Natural killer cell (primary cell): ENCODE results near the gene IL37. TPM values are rescaled to one million over a fixed set of nuclear protein-coding genes. Genes with fewer than 3 reads are reported as not detected.

Experiments
- ATAC-seq, 3 donors: fragments of 150-1000 bp in 2 of 3; fragments of 200-7000 bp in 1 of 3; cut with Tn5 transposase; 1 replicate in 1 of 3; 2 replicates in 2 of 3; pipeline ENCODE4 v1.10.0; 2021; ENCODE audit warnings: mild to moderate bottlenecking in 2 of 3, moderate library complexity in 2 of 3
- DNase-seq, 2 donors: peaks; one replicate each; pipeline versions ENCODE4 v3.0.0 to v3.0.0-alpha.2; 2013 to 2021; ENCODE audit warnings: mixed read lengths in 1 of 2
- H3K27ac ChIP-seq: one replicate; pipeline ENCODE4 v1.5.1; 2013; ENCODE audit warnings: mild to moderate bottlenecking, low read length
- H3K27me3 ChIP-seq: one replicate; pipeline ENCODE4 v1.6.1; 2013; ENCODE audit warnings: low read length; ENCODE audit not compliant: control insufficient read depth, insufficient read depth
- H3K36me3 ChIP-seq: one replicate; pipeline ENCODE4 v1.6.1; 2013; ENCODE audit warnings: low read length; ENCODE audit not compliant: control insufficient read depth, insufficient read depth
- H3K4me1 ChIP-seq: one replicate; pipeline ENCODE4 v1.6.1; 2013; ENCODE audit warnings: low read length; ENCODE audit not compliant: control insufficient read depth, insufficient read depth
- H3K4me3 ChIP-seq: one replicate; pipeline ENCODE4 v1.5.1; 2013; ENCODE audit warnings: low read length
- H3K9me3 ChIP-seq: one replicate; pipeline ENCODE4 v1.6.1; 2013; ENCODE audit warnings: low read length; ENCODE audit not compliant: control insufficient read depth, insufficient read depth
- H3K27ac Mint-ChIP-seq, 2 donors: one replicate each; pipeline ENCODE4 v1.8.0; 2022; ENCODE audit warnings: mild to moderate bottlenecking in 2 of 2, mixed read lengths in 2 of 2, moderate library complexity in 1 of 2
- H3K27me3 Mint-ChIP-seq, 2 donors: one replicate each; pipeline ENCODE4 v1.8.0; 2022; ENCODE audit warnings: low read depth in 2 of 2, mixed read lengths in 2 of 2
- H3K36me3 Mint-ChIP-seq: one replicate; pipeline ENCODE4 v1.8.0; 2022; ENCODE audit warnings: mixed read lengths
- H3K4me1 Mint-ChIP-seq, 2 donors: one replicate each; pipeline ENCODE4 v1.8.0; 2022; ENCODE audit warnings: mixed read lengths in 2 of 2
- H3K4me3 Mint-ChIP-seq: one replicate; pipeline ENCODE4 v1.8.0; 2022; ENCODE audit warnings: mild to moderate bottlenecking, moderate library complexity, mixed read lengths
- H3K9me3 Mint-ChIP-seq, 2 donors: one replicate each; pipeline ENCODE4 v1.8.0; 2022; ENCODE audit warnings: mixed read lengths in 2 of 2
- WGBS: methylation state at CpG from one replicate; pipeline ENCODE4 v1.1.7; 2013; ENCODE audit warnings: missing lambda C conversion rate; ENCODE audit not compliant: insufficient coverage; 5-methylcytosine and 5-hydroxymethylcytosine counted together
- intact Hi-C: fragments of 100-400 bp; cut with micrococcal nuclease; formaldehyde crosslinking; loops from one replicate; pipeline ENCODE4 v1.14.2; 2022
- total RNA-seq, 4 donors: library from RNA; stranded (reverse); fragments of 120-200 nt in 1 of 4; gene quantifications; one replicate each; pipeline versions ENCODE4 v1.2.3 to v1.2.4, GENCODE V29; 2013 to 2022
- TF ChIP-seq, protein P1 (sequence below): fragments of 200-600 bp; IDR thresholded peaks from one replicate; pipeline ENCODE4 v1.8.0; 2022; ENCODE audit warnings: antibody characterized with exemption

The IL37 gene
- total RNA-seq, 3 donors from 2014 or later (not counting 1 experiment from before 2014, with no cell fraction given): not detected

DNA sequence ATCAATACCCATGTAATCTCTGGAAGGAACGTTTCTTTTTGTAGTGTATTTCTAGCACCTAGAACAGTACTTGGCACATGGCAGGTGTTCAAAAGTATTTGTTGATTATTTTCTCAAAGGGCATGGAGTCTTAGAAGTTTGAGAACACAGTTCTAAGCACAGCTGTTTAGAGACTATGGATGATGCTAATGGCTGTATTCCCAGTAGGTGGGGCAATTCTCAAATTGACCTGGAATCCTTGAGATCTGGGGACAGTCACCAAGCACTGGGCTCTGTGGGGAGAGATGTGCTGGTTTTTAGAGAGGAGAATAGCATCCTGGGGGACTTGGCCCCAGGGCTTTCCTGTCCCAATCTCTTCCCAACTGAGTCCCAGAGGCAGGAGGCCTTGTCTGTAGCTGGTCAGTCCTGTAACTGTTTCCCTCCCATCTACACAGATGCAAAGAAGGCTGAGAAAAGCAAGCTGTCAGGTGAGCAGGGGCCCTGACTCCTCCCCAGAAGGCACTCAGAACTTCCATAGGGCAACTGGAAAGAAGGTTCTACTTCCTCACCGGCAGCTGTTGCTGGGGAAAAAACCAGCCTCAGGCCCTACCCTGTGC lies 49.4 kb downstream of the IL37 start:
- Mint-ChIP-seq H3K27ac (no peak overlapping the region), H3K4me3 (no peak overlapping the region), H3K9me3 (no peaks in the 10 kb centered on the region), H3K36me3 (no peaks in the 10 kb centered on the region), H3K4me1 (no peaks in the 10 kb centered on the region), H3K27me3 (peaks cover 0 to 7% of the 10 kb centered on the region in 2 donors)
- H3K36me3 ChIP-seq: no peaks in the 10 kb centered on the region
- ATAC-seq (no peak), DNase-seq (no peak)
- H3K4me3 ChIP-seq: no peak overlapping the region
- H3K9me3 ChIP-seq: no peaks in the 10 kb centered on the region
- TF ChIP-seq, protein P1, sequence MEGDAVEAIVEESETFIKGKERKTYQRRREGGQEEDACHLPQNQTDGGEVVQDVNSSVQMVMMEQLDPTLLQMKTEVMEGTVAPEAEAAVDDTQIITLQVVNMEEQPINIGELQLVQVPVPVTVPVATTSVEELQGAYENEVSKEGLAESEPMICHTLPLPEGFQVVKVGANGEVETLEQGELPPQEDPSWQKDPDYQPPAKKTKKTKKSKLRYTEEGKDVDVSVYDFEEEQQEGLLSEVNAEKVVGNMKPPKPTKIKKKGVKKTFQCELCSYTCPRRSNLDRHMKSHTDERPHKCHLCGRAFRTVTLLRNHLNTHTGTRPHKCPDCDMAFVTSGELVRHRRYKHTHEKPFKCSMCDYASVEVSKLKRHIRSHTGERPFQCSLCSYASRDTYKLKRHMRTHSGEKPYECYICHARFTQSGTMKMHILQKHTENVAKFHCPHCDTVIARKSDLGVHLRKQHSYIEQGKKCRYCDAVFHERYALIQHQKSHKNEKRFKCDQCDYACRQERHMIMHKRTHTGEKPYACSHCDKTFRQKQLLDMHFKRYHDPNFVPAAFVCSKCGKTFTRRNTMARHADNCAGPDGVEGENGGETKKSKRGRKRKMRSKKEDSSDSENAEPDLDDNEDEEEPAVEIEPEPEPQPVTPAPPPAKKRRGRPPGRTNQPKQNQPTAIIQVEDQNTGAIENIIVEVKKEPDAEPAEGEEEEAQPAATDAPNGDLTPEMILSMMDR: no peak
- no peaks in the 10 kb centered on the region for H3K27me3 ChIP-seq
- H3K27ac ChIP-seq: no peak overlapping the region
- intact Hi-C loops: no loop called here
- WGBS: 90% methylated on average over 1 of the region's 2 CpGs
- no peaks in the 10 kb centered on the region for H3K4me1 ChIP-seq

DNA sequence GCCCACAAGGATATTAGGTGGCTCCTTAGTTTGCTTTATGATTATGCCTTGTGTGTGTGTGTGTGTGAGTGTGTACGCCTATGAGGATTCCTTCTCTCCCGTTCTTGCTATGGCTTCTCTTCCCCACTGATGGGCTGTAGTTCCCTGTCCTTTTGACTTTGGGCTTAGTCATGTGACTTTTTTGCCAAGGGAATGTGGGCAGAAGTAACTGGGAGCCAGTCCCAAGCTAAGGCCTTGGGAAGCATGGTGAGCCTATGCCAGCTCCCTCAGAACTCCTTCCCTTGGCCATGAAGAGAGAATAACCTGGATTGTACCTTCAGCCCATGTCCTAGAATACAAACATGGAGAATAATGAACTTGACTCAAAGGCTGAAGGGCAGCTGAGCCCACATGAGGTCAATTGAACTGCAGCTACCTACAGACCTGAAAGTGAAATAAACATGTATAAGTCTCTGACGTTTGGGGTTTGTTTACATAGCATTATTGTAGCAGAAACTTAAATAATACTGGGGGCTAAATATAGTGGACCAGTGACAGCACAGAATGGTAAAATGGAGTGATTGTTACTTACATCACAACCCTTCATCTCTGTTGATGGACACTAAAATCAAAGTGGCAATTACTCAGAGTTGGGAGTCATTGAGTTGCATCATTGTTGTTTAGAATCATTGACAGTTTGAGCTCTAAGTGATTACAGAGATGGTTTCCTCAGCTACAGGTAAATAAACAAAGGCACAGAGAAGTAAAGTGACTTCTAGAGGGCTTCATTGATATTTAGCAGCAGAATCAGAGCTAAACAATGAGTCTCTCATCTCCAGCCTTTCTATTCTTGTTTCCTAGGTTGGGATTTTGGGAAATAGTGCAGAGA lies 51.6 kb downstream of the IL37 start:
- H3K4me3 ChIP-seq: no peak overlapping the region
- DNase-seq (no peak), ATAC-seq (no peak)
- TF ChIP-seq, protein P1: no peak
- Mint-ChIP-seq H3K4me1 (no peaks in the 10 kb centered on the region), H3K9me3 (no peaks in the 10 kb centered on the region), H3K27ac (no peak overlapping the region), H3K27me3 (peaks cover 2 to 16% of the 10 kb centered on the region in 2 donors), H3K36me3 (no peaks in the 10 kb centered on the region), H3K4me3 (no peak overlapping the region)
- H3K27me3 ChIP-seq: no peaks in the 10 kb centered on the region
- intact Hi-C loops: no loop called here
- H3K4me1 ChIP-seq: no peaks in the 10 kb centered on the region
- H3K27ac ChIP-seq: no peak overlapping the region
- 92% methylated on average over 3 of the region's 3 CpGs for WGBS
- H3K9me3 ChIP-seq: no peaks in the 10 kb centered on the region
- no peaks in the 10 kb centered on the region for H3K36me3 ChIP-seq

GRCh38 chr2:112967023-112967422 lies 56.1 kb downstream of the IL37 start:
- intact Hi-C loops: no loop called here
- peaks cover 14 to 32% of the 10 kb centered on the region in 2 donors for H3K27me3 Mint-ChIP-seq
- Histone ChIP-seq H3K9me3 (no peaks in the 10 kb centered on the region), H3K36me3 (no peaks in the 10 kb centered on the region), H3K4me1 (no peaks in the 10 kb centered on the region), H3K27ac (no peak overlapping the region), H3K27me3 (no peaks in the 10 kb centered on the region), H3K4me3 (no peak overlapping the region)
- H3K27ac Mint-ChIP-seq: no peak overlapping the region
- no peak overlapping the region for H3K4me3 Mint-ChIP-seq
- WGBS: 100% methylated on average over 1 of the region's 2 CpGs
- H3K9me3 Mint-ChIP-seq: no peaks in the 10 kb centered on the region
- H3K4me1 Mint-ChIP-seq: peaks cover 6% of the 10 kb centered on the region in 2 donors
- no peaks in the 10 kb centered on the region for H3K36me3 Mint-ChIP-seq
- no peak for ATAC-seq
- no peak for DNase-seq
- TF ChIP-seq, protein P1: no peak

Other genes with a start within 250 kb of the IL37 start
- gene NT5DC4, start 190.1 kb upstream of the IL37 start, total RNA-seq: 1 to 10 TPM in 1 of 3 donors, under 1 TPM in 1, not detected in 1; 0.45 to 2.0 TPM
- 1 to 10 TPM; 1.2 to 3.4 (median 1.2) TPM for gene CKAP2L, start 146.6 kb upstream of the IL37 start, total RNA-seq
- 1 to 10 TPM in 1 of 3 donors, under 1 TPM in 1, not detected in 1; 0.45 to 1.6 TPM for gene IL1A, start 126.7 kb upstream of the IL37 start, total RNA-seq
- gene IL1B, start 74.4 kb upstream of the IL37 start, total RNA-seq: 100 to 1,000 TPM in 2 of 3 donors, 10 to 100 TPM in 1; 92.6 to 250 (median 110) TPM
- not detected for gene IL36G, start 66.8 kb downstream of the IL37 start, total RNA-seq
- gene IL36A, start 94.3 kb downstream of the IL37 start, total RNA-seq: not detected
- gene IL36B, start 141.7 kb downstream of the IL37 start, total RNA-seq: not detected
- gene IL36RN, start 148.0 kb downstream of the IL37 start, total RNA-seq: not detected
- gene IL1F10, start 156.8 kb downstream of the IL37 start, total RNA-seq: not detected
- gene IL1RN, start 216.4 kb downstream of the IL37 start, total RNA-seq: 10 to 100 TPM in 1 of 3 donors, under 1 TPM in 2; 0.52 to 36.6 (median 0.91) TPM